HCT116 (cell line): ENCODE results near the gene WDR82. TPM values are rescaled to one million over a fixed set of nuclear protein-coding genes. Genes with fewer than 3 reads are reported as not detected.

Experiments
- ATAC-seq: fragments of 200-7000 bp; cut with Tn5 transposase; 2 replicates; pipeline ENCODE4 v1.9.1; 2020; ENCODE audit warnings: mild to moderate bottlenecking, moderate library complexity
- BruUV-seq: library from RNA; stranded (reverse); fragments of 400-500 nt; replicated peaks from 2 replicates; lab custom pipeline; 2021; lab: Mats Ljungman, UMichigan
- CTCF ChIA-PET: fragments of 300-600 bp; sonication (Branson Sonifier 250); formaldehyde crosslinking; loops from one replicate; lab custom pipeline; 2021; ENCODE audit warnings: antibody characterized with exemption; lab: Charles Lee
- POLR2A ChIA-PET: fragments of 300-600, 350-600 bp; sonication (Branson Sonifier 250); formaldehyde crosslinking; loops from one replicate; lab custom pipeline; 2021; ENCODE audit warnings: antibody characterized with exemption; lab: Charles Lee
- RAD21 ChIA-PET, 2 experiments: fragments of 300-600 bp; sonication (Branson Sonifier 250); formaldehyde crosslinking; loops; one replicate each; lab custom pipeline; 2023; ENCODE audit warnings: low total read pairs in 2 of 2; ENCODE audit not compliant: uncharacterized antibody in 2 of 2, unreplicated experiment in 2 of 2, low non-redundant PET in 1 of 2; lab: Charles Lee
- DNase-seq: peaks from one replicate; pipeline ENCODE4 v3.0.0-alpha.2; 2010; ENCODE audit warnings: low read depth, low spot score
- H2AFZ ChIP-seq: fragments of 200-600 bp; shearing (Covaris generic), sonication (generic); 2 replicates; pipeline ENCODE4 v1.6.1; 2017; ENCODE audit warnings: low read depth, mixed run types, mixed read lengths, antibody characterized with exemption, low read length; ENCODE audit not compliant: poor library complexity, severe bottlenecking
- H3K27ac ChIP-seq: 2 replicates; pipeline ENCODE4 v1.5.1; 2012; ENCODE audit warnings: low read depth, low read length
- H3K27me3 ChIP-seq: fragments of 200-600 bp; sonication (generic); 2 replicates; pipeline ENCODE4 v1.6.1; 2016; ENCODE audit warnings: mixed run types, low read length, mixed read lengths; ENCODE audit not compliant: insufficient read depth
- H3K36me3 ChIP-seq, 2 experiments: fragments of 200-500 bp in 1 of 2; fragments of 200-600 bp in 1 of 2; sonication (Bioruptor generic) in 1 of 2; sonication (generic) in 1 of 2; 2 replicates each; pipeline versions ENCODE4 v1.5.1 to v1.6.1; 2014 to 2016; ENCODE audit warnings: low read length in 2 of 2, inconsistent platforms in 1 of 2, mixed read lengths in 1 of 2, mixed run types in 1 of 2; ENCODE audit not compliant: insufficient read depth in 2 of 2, control insufficient read depth in 1 of 2
- H3K4me1 ChIP-seq, 2 experiments: fragments of 200-600 bp in 1 of 2; sonication (generic) in 1 of 2; 2 replicates each; pipeline versions ENCODE4 v1.5.1 to v1.6.1; 2012 to 2017; ENCODE audit warnings: low read length in 2 of 2, inconsistent platforms in 1 of 2, mild to moderate bottlenecking in 1 of 2, mixed read lengths in 1 of 2, mixed run types in 1 of 2, moderate library complexity in 1 of 2; ENCODE audit not compliant: insufficient read depth in 2 of 2, control insufficient read depth in 1 of 2
- H3K4me2 ChIP-seq: fragments of 200-600 bp; sonication (generic); 2 replicates; pipeline ENCODE4 v1.6.1; 2017; ENCODE audit warnings: mixed run types, low read length, mixed read lengths
- H3K4me3 ChIP-seq, 2 experiments: fragments of 200-600 bp in 1 of 2; sonication (generic) in 1 of 2; replicated peaks in 1 of 2; 2 replicates each; pipeline ENCODE4 v1.5.1; 2011 to 2016; ENCODE audit warnings: low read length in 2 of 2, control low read depth in 1 of 2, low read depth in 1 of 2, mild to moderate bottlenecking in 1 of 2, mixed read lengths in 1 of 2, mixed run types in 1 of 2
- H3K79me2 ChIP-seq: fragments of 200-600 bp; sonication (generic); 2 replicates; pipeline ENCODE4 v1.6.1; 2017; ENCODE audit warnings: mild to moderate bottlenecking, mixed run types, low read length, moderate library complexity, mixed read lengths; ENCODE audit not compliant: insufficient read depth
- H3K9ac ChIP-seq: fragments of 200-600 bp; sonication (generic); 2 replicates; pipeline ENCODE4 v1.6.1; 2016; ENCODE audit warnings: low read length, mixed read lengths
- H3K9me2 ChIP-seq: fragments of 200-600 bp; sonication (generic), shearing (Covaris generic); 2 replicates; pipeline ENCODE4 v1.6.1; 2017; ENCODE audit warnings: mixed run types, mild to moderate bottlenecking, moderate library complexity; ENCODE audit not compliant: insufficient read depth
- H3K9me3 ChIP-seq, 2 experiments: fragments of 200-500 bp in 1 of 2; fragments of 200-600 bp in 1 of 2; sonication (Bioruptor generic) in 1 of 2; sonication (generic) in 1 of 2; 2 replicates each; pipeline ENCODE4 v1.6.1; 2014 to 2017; ENCODE audit warnings: low read length in 2 of 2, mixed read lengths in 2 of 2, inconsistent platforms in 1 of 2, low read depth in 1 of 2, mild to moderate bottlenecking in 1 of 2, mixed run types in 1 of 2, moderate library complexity in 1 of 2; ENCODE audit not compliant: control insufficient read depth in 1 of 2, insufficient read depth in 1 of 2
- H4K20me1 ChIP-seq: fragments of 200-600 bp; sonication (generic), shearing (Covaris generic); 2 replicates; pipeline ENCODE4 v1.6.1; 2017; ENCODE audit warnings: mixed run types, mild to moderate bottlenecking, moderate library complexity; ENCODE audit not compliant: insufficient read depth
- CBX3 ChIP-seq: IDR thresholded peaks from 2 replicates; pipeline ENCODE4 v1.6.1; 2012; ENCODE audit warnings: low read depth
- EZH2 ChIP-seq: fragments of 200-600 bp; sonication (generic); IDR thresholded peaks from 2 replicates; pipeline ENCODE4 v1.6.1; 2017; ENCODE audit warnings: antibody characterized with exemption, mixed run types
- EZH2phosphoT487 ChIP-seq: fragments of 200-600 bp; IDR thresholded peaks from 2 replicates; pipeline ENCODE4 v1.6.1; 2018; ENCODE audit warnings: antibody characterized with exemption, borderline replicate concordance
- FOSL1 ChIP-seq: IDR thresholded peaks from 2 replicates; pipeline ENCODE4 v1.6.1; 2012; ENCODE audit warnings: low read depth
- JUND ChIP-seq: IDR thresholded peaks from 2 replicates; pipeline ENCODE4 v1.6.1; 2012
- POLR2A ChIP-seq: IDR thresholded peaks from 2 replicates; pipeline ENCODE4 v1.7.0; 2011; ENCODE audit warnings: borderline replicate concordance; ENCODE audit not compliant: insufficient read depth, insufficient read length; ENCODE audit errors: extremely low read depth
- RAD21 ChIP-seq: IDR thresholded peaks from 2 replicates; pipeline ENCODE4 v1.6.1; 2012; ENCODE audit warnings: low read depth, mild to moderate bottlenecking
- SIN3A ChIP-seq: IDR thresholded peaks from 2 replicates; pipeline ENCODE4 v1.6.1; 2012; ENCODE audit warnings: low read depth
- SRF ChIP-seq: IDR thresholded peaks from 2 replicates; pipeline ENCODE4 v1.6.1; 2012; ENCODE audit warnings: low read depth
- TCF7L2 ChIP-seq: IDR thresholded peaks from 2 replicates; pipeline ENCODE4 v1.7.0; 2011; ENCODE audit warnings: borderline replicate concordance, inconsistent platforms; ENCODE audit not compliant: insufficient read depth, insufficient read length; ENCODE audit errors: extremely low read depth
- YY1 ChIP-seq: IDR thresholded peaks from 2 replicates; pipeline ENCODE4 v1.6.1; 2011; ENCODE audit warnings: low read length, low read depth, moderate library complexity, mild to moderate bottlenecking; ENCODE audit not compliant: insufficient replicate concordance; ENCODE audit errors: extremely low read depth
- intact Hi-C: fragments of 100-400 bp; cut with micrococcal nuclease; formaldehyde crosslinking; loops from 2 replicates; pipeline ENCODE4 v1.10.0; 2022
- total RNA-seq: library from RNA; stranded (reverse); gene quantifications from one replicate; pipeline ENCODE4 v1.2.1, GENCODE V29; 2021; ENCODE audit not compliant: unreplicated experiment
- TF ChIP-seq, protein P1 (sequence below), 3 experiments: fragments of 200-600 bp in 1 of 3; sonication (generic) in 1 of 3; IDR thresholded peaks in 2 of 3; conservative IDR thresholded peaks in 1 of 3; 2 replicates each; pipeline ENCODE4 v1.5.1; 2012 to 2017; ENCODE audit warnings: low read depth in 2 of 3, low read length in 2 of 3, antibody characterized with exemption in 1 of 3, borderline replicate concordance in 1 of 3, control low read depth in 1 of 3, mild to moderate bottlenecking in 1 of 3, mixed read lengths in 1 of 3, mixed run types in 1 of 3, moderate library complexity in 1 of 3; ENCODE audit not compliant: insufficient read depth in 1 of 3

Gene WDR82
- total RNA-seq, 1 experiment from 2014 or later: 89.7 TPM

GRCh38 chr3:52218026-52218425, 60.4 kb downstream of the WDR82 start:
- Histone ChIP-seq H4K20me1 (no peaks in the 10 kb centered on the region), H3K27me3 (no peaks in the 10 kb centered on the region), H3K36me3 (peaks cover 11 to 15% of the 10 kb centered on the region in 2 experiments), H3K9me2 (no peaks in the 10 kb centered on the region), H3K27ac (peak overlapping the region; percentile 68), H3K79me2 (no peaks in the 10 kb centered on the region), H3K4me2 (peak overlapping the region; percentile 69), H3K9ac (peak overlapping the region; percentile 39; the same call in 1 of the 2 replicates), H3K4me3 (no peak overlapping the region), H2AFZ (no peak overlapping the region), H3K9me3 (no peaks in the 10 kb centered on the region), H3K4me1 (peaks cover 21 to 42% of the 10 kb centered on the region in 2 experiments)
- no TSS peak for BruUV-seq
- ChIA-PET POLR2A (interaction anchor here (1.6 kb wide), 1 partner anchor 19 kb away, joined by 4 read pairs; no protein-coding TSS in a partner anchor), RAD21 (no interaction called here), CTCF (interaction anchor here (1.2 to 5.4 kb wide), 2 partner anchors 19 to 121 kb away, joined by 4 to 55 read pairs; no protein-coding TSS in a partner anchor)
- intact Hi-C loops: loop anchor here (5.0 kb wide), 1 partner anchor 66 kb away; the partner anchor contains the start of gene POC1A
- ATAC-seq (no peak), DNase-seq (no peak)
- TF ChIP-seq, protein P1, sequence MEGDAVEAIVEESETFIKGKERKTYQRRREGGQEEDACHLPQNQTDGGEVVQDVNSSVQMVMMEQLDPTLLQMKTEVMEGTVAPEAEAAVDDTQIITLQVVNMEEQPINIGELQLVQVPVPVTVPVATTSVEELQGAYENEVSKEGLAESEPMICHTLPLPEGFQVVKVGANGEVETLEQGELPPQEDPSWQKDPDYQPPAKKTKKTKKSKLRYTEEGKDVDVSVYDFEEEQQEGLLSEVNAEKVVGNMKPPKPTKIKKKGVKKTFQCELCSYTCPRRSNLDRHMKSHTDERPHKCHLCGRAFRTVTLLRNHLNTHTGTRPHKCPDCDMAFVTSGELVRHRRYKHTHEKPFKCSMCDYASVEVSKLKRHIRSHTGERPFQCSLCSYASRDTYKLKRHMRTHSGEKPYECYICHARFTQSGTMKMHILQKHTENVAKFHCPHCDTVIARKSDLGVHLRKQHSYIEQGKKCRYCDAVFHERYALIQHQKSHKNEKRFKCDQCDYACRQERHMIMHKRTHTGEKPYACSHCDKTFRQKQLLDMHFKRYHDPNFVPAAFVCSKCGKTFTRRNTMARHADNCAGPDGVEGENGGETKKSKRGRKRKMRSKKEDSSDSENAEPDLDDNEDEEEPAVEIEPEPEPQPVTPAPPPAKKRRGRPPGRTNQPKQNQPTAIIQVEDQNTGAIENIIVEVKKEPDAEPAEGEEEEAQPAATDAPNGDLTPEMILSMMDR (IDR thresholded peaks at IDR 0.05 in 2 of 3, conservative IDR thresholded peaks at IDR 0.05 in 1 of 3; ENCODE audit: borderline replicate concordance in 1 of 3, insufficient read depth in 1 of 3, low read depth in 2 of 3, low read length in 2 of 3): no peak
- no peak for TF ChIP-seq EZH2phosphoT487
- TF ChIP-seq POLR2A: no peak
- TF ChIP-seq TCF7L2: no peak
- no peak for TF ChIP-seq SIN3A
- TF ChIP-seq YY1: no peak
- TF ChIP-seq SRF: no peak
- TF ChIP-seq JUND: no peak
- TF ChIP-seq EZH2: no peak
- no peak for TF ChIP-seq RAD21
- no peak for TF ChIP-seq CBX3
- TF ChIP-seq FOSL1: no peak
